ENCODE data around the gene DLG5. TPM values are rescaled to one million over a fixed set of nuclear protein-coding genes. Genes with fewer than 3 reads are reported as not detected.

The DLG5 gene
- total RNA-seq, 1 experiment from 2014 or later: 51.0 TPM

- Mint-ChIP-seq H3K27ac (ENCODE audit: unreplicated experiment) (no peak overlapping the region), H3K27me3 (ENCODE audit: unreplicated experiment) (no peaks in the 10 kb centered on the region), H3K9me3 (ENCODE audit: low read depth, unreplicated experiment) (no peaks in the 10 kb centered on the region), H3K4me1 (ENCODE audit: low read depth, unreplicated experiment) (no peaks in the 10 kb centered on the region), H3K4me3 (ENCODE audit: low read depth, unreplicated experiment) (no peak overlapping the region), H3K36me3 (ENCODE audit: insufficient read depth, unreplicated experiment) (peaks cover 12% of the 10 kb centered on the region)
- BruUV-seq (replicated peaks): no TSS peak
- CTCF ChIA-PET: interaction anchor here (0.8 kb wide), 1 partner anchor 38 kb away, joined by 4 read pairs; no protein-coding TSS in a partner anchor
- intact Hi-C loops (cut with micrococcal nuclease; ENCODE audit: unreplicated experiment): loop anchor here (5.0 to 10.0 kb wide), 2 partner anchors 45 to 257 kb away; partner anchors contain the start of gene DLG5
- no peak for TF ChIP-seq CTCF (IDR thresholded peaks at IDR 0.05; ENCODE audit: unreplicated experiment)
- no peak for DNase-seq
Observed at GRCh38 chr10:77972148-77972547, 45.6 kb upstream of the DLG5 start.

DNA sequence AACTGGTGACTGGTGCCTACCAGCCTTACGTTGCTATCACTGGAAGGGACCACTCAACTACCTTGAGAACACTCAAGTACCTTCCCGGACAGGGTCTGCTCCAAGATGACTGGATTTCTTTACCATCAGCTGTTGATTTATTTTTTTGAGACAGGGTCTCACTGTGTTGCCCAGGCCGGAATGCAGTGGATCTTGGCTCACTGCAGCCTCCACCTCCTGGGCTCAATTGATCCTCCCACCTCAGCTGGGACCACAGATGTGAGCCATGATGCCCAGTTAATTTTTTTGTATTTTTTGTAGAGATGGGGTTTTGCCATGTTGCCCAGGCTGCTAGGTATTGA, 45.2 kb upstream of the DLG5 start:
- no peak for TF ChIP-seq CTCF (IDR thresholded peaks at IDR 0.05; ENCODE audit: unreplicated experiment)
- H3K4me3 Mint-ChIP-seq (ENCODE audit: low read depth, unreplicated experiment): no peak overlapping the region
- H3K9me3 Mint-ChIP-seq (ENCODE audit: low read depth, unreplicated experiment): no peaks in the 10 kb centered on the region
- H3K27me3 Mint-ChIP-seq (ENCODE audit: unreplicated experiment): no peaks in the 10 kb centered on the region
- BruUV-seq (replicated peaks): no TSS peak
- no peak overlapping the region for H3K27ac Mint-ChIP-seq (ENCODE audit: unreplicated experiment)
- CTCF ChIA-PET: interaction anchor here (0.8 kb wide), 1 partner anchor 37 kb away, joined by 4 read pairs; no protein-coding TSS in a partner anchor
- no peak for DNase-seq
- H3K4me1 Mint-ChIP-seq (ENCODE audit: low read depth, unreplicated experiment): no peaks in the 10 kb centered on the region
- peaks cover 10% of the 10 kb centered on the region for H3K36me3 Mint-ChIP-seq (ENCODE audit: insufficient read depth, unreplicated experiment)
- intact Hi-C loops (cut with micrococcal nuclease; ENCODE audit: unreplicated experiment): loop anchor here (5.0 to 10.0 kb wide), 2 partner anchors 44 to 257 kb away; partner anchors contain the start of gene DLG5

GRCh38 chr10:77970869-77971803, 44.6 kb upstream of the DLG5 start:
- intact Hi-C loops (cut with micrococcal nuclease; ENCODE audit: unreplicated experiment): loop anchor here (5.0 to 10.0 kb wide), 2 partner anchors 44 to 256 kb away; partner anchors contain the start of gene DLG5
- DNase-seq: no peak

GRCh38 chr10:77969114-77969513, 42.6 kb upstream of the DLG5 start:
- Mint-ChIP-seq H3K27me3 (ENCODE audit: unreplicated experiment) (no peaks in the 10 kb centered on the region), H3K27ac (ENCODE audit: unreplicated experiment) (no peak overlapping the region), H3K36me3 (ENCODE audit: insufficient read depth, unreplicated experiment) (peaks cover 9% of the 10 kb centered on the region), H3K9me3 (ENCODE audit: low read depth, unreplicated experiment) (peaks cover 3% of the 10 kb centered on the region), H3K4me3 (ENCODE audit: low read depth, unreplicated experiment) (no peak overlapping the region), H3K4me1 (ENCODE audit: low read depth, unreplicated experiment) (no peaks in the 10 kb centered on the region)
- intact Hi-C loops (cut with micrococcal nuclease; ENCODE audit: unreplicated experiment): no loop called here
- CTCF ChIA-PET: interaction anchor here (0.6 kb wide), 1 partner anchor 677 kb away, joined by 5 read pairs; no protein-coding TSS in a partner anchor
- no peak for DNase-seq
- BruUV-seq (replicated peaks): no TSS peak
- no peak for TF ChIP-seq CTCF (IDR thresholded peaks at IDR 0.05; ENCODE audit: unreplicated experiment)

More at GRCh38 chr10:77970869-77971803, 44.6 kb upstream of the DLG5 start:
- Mint-ChIP-seq H3K4me3 (ENCODE audit: low read depth, unreplicated experiment) (no peak overlapping the region), H3K27ac (ENCODE audit: unreplicated experiment) (no peak overlapping the region), H3K36me3 (ENCODE audit: insufficient read depth, unreplicated experiment) (peaks cover 13% of the 10 kb centered on the region), H3K27me3 (ENCODE audit: unreplicated experiment) (no peaks in the 10 kb centered on the region), H3K4me1 (ENCODE audit: low read depth, unreplicated experiment) (no peaks in the 10 kb centered on the region), H3K9me3 (ENCODE audit: low read depth, unreplicated experiment) (no peaks in the 10 kb centered on the region)
- no peak for TF ChIP-seq CTCF (IDR thresholded peaks at IDR 0.05; ENCODE audit: unreplicated experiment)
- no TSS peak for BruUV-seq (replicated peaks)
- CTCF ChIA-PET: no interaction called here

Data from Calu3 (cell line).